HEK293 (cell line): ENCODE measurements around the gene NRIP1.

Experiments used
- BCL11B ChIP-seq: fragments of 450-650 bp; formaldehyde crosslinking; IDR thresholded peaks from 2 replicates; pipeline ENCODE4 v1.5.1; 2016; ENCODE audit warnings: low read depth, missing biosample characterization, missing genetic modification characterization
- CTCF ChIP-seq: fragments of 450-650 bp; formaldehyde crosslinking; IDR thresholded peaks from 2 replicates; pipeline ENCODE4 v1.5.1; 2016; ENCODE audit warnings: missing biosample characterization, missing genetic modification characterization
- EGR2 ChIP-seq: fragments of 450-650 bp; formaldehyde crosslinking; IDR thresholded peaks from 2 replicates; pipeline ENCODE4 v1.5.1; 2016; ENCODE audit warnings: low read depth, missing biosample characterization, missing genetic modification characterization
- KLF16 ChIP-seq: fragments of 450-650 bp; formaldehyde crosslinking; IDR thresholded peaks from 2 replicates; pipeline ENCODE4 v1.5.1; 2017; ENCODE audit warnings: missing biosample characterization, missing genetic modification characterization
- MEIS1 ChIP-seq: sonication (generic); formaldehyde crosslinking; IDR thresholded peaks from 2 replicates; pipeline ENCODE4 v1.8.1; 2022; ENCODE audit warnings: missing genetic modification reagents, mild to moderate bottlenecking, borderline replicate concordance
- SALL2 ChIP-seq: fragments of 450-650 bp; formaldehyde crosslinking; IDR thresholded peaks from 2 replicates; pipeline ENCODE4 v1.5.0; 2017; ENCODE audit warnings: missing biosample characterization, mild to moderate bottlenecking, missing genetic modification characterization, borderline replicate concordance
- SP3 ChIP-seq: fragments of 450-650 bp; formaldehyde crosslinking; IDR thresholded peaks from 2 replicates; pipeline ENCODE4 v1.5.1; 2016; ENCODE audit warnings: missing biosample characterization, missing genetic modification characterization
- ZBTB11 ChIP-seq: fragments of 450-650 bp; formaldehyde crosslinking; conservative IDR thresholded peaks from 2 replicates; pipeline ENCODE4 v1.5.1; 2016; ENCODE audit warnings: low read depth, missing biosample characterization, missing genetic modification characterization
- ZBTB8A ChIP-seq: fragments of 450-650 bp; formaldehyde crosslinking; IDR thresholded peaks from 2 replicates; pipeline ENCODE4 v1.5.1; 2016; ENCODE audit warnings: missing biosample characterization, missing genetic modification characterization
- ZFHX2 ChIP-seq: fragments of 450-650 bp; formaldehyde crosslinking; conservative IDR thresholded peaks from 2 replicates; pipeline ENCODE4 v1.5.1; 2016; ENCODE audit warnings: missing biosample characterization, missing genetic modification characterization
- ZFP37 ChIP-seq: fragments of 450-650 bp; formaldehyde crosslinking; IDR thresholded peaks from 2 replicates; pipeline ENCODE4 v1.5.1; 2016; ENCODE audit warnings: missing biosample characterization, missing genetic modification characterization
- ZNF138 ChIP-seq: fragments of 450-650 bp; formaldehyde crosslinking; IDR thresholded peaks from 2 replicates; pipeline ENCODE4 v1.5.1; 2016; ENCODE audit warnings: missing biosample characterization, missing genetic modification characterization, borderline replicate concordance
- ZNF223 ChIP-seq: fragments of 450-650 bp; formaldehyde crosslinking; IDR thresholded peaks from 2 replicates; pipeline ENCODE4 v1.5.1; 2016; ENCODE audit warnings: missing biosample characterization, missing genetic modification characterization
- ZNF335 ChIP-seq: fragments of 450-650 bp; formaldehyde crosslinking; conservative IDR thresholded peaks from 2 replicates; pipeline ENCODE4 v1.5.1; 2016; ENCODE audit warnings: missing biosample characterization, missing genetic modification characterization
- ZNF366 ChIP-seq: fragments of 450-650 bp; formaldehyde crosslinking; conservative IDR thresholded peaks from 2 replicates; pipeline ENCODE4 v1.5.1; 2016; ENCODE audit warnings: missing biosample characterization, missing genetic modification characterization
- ZNF398 ChIP-seq: fragments of 450-650 bp; formaldehyde crosslinking; IDR thresholded peaks from 2 replicates; pipeline ENCODE4 v1.5.1; 2017; ENCODE audit warnings: missing biosample characterization, missing genetic modification characterization
- ZNF561 ChIP-seq: fragments of 450-650 bp; IDR thresholded peaks from 2 replicates; pipeline ENCODE4 v1.5.1; 2018; ENCODE audit warnings: missing biosample characterization, missing genetic modification characterization, borderline replicate concordance
- ZNF747 ChIP-seq: fragments of 450-650 bp; formaldehyde crosslinking; IDR thresholded peaks from 2 replicates; pipeline ENCODE4 v1.5.1; 2016; ENCODE audit warnings: missing biosample characterization, missing genetic modification characterization
- TF ChIP-seq, protein P1 (sequence below): fragments of 450-650 bp; formaldehyde crosslinking; optimal IDR thresholded peaks from 2 replicates; pipeline ENCODE3; 2016; ENCODE audit warnings: missing biosample characterization, mild to moderate bottlenecking, missing genetic modification characterization
- TF ChIP-seq, protein P2 (sequence below): fragments of 450-650 bp; formaldehyde crosslinking; IDR thresholded peaks from 2 replicates; pipeline ENCODE4 v1.5.1; 2016; ENCODE audit warnings: missing biosample characterization, missing genetic modification characterization
- TF ChIP-seq, protein P3 (sequence below): fragments of 450-650 bp; IDR thresholded peaks from 2 replicates; pipeline ENCODE4 v1.5.1; 2018; ENCODE audit warnings: missing biosample characterization, missing genetic modification characterization

The NRIP1 gene

DNA sequence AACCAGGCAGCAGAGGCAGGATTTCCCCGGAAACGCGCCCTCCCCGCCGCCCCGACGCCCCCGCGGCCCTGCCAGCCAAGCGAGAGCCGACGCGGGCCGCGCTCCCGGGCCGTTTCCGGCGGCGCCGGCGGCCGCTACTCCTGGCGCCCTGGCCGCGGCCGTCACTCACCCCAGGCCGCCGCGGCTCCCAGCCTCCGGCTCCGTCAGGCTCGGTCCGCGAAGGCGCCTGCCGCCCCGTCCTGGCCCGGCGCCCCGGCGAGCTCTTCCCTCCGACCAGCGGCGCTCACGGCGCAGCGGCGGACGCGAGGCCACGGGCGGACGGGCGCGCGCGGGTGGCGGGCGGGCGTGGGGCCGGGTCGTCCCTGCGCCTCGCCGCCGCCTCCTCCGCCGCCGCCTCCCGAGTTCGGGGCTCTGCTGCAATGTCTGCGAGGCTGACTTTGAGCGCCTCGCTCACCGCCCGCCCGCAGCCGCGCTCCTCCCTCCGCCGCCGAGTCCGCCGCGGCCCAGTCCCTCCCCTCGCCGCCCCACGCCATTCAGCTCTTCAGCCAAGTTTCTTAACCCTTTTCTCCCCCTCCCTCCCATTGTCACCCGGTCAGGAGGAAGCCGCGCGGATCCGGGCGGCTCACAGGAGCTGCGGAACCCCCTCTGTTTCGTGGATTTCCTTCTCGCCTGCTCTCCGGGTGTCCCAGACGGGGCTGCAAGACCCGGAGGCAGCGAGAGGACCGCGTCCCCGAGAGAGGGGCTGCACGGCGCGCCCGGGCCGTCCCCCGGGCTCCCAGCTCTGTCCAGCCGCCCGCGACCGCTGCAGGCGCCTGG is at the start of gene NRIP1 (continued):
- no peak for TF ChIP-seq CTCF
- TF ChIP-seq ZNF366 = 0 out of 2 replicates have a peak, but pooled peaks have one; percentile 12
- no peak for TF ChIP-seq SALL2 (tag by site-specific recombination)
- TF ChIP-seq ZNF561 (tag by site-specific recombination) = no peak
- no peak for TF ChIP-seq KLF16 (tag by site-specific recombination)
- TF ChIP-seq MEIS1 (CRISPR knock-in tag) = no peak
- no peak for TF ChIP-seq ZNF138 (tag by site-specific recombination)
- TF ChIP-seq ZFHX2 (tag by site-specific recombination) = peak; percentile 23
- TF ChIP-seq ZNF747 (tag by site-specific recombination) = no peak
- 0 out of 2 replicates have a peak, but pooled peaks have one; percentile 29 for TF ChIP-seq ZBTB11
- no peak for TF ChIP-seq ZBTB8A (tag by site-specific recombination)
- peak; percentile 20; the same call in 1 of the 2 replicates for TF ChIP-seq EGR2 (tag by site-specific recombination)
- no peak for TF ChIP-seq BCL11B
- TF ChIP-seq, protein P1, sequence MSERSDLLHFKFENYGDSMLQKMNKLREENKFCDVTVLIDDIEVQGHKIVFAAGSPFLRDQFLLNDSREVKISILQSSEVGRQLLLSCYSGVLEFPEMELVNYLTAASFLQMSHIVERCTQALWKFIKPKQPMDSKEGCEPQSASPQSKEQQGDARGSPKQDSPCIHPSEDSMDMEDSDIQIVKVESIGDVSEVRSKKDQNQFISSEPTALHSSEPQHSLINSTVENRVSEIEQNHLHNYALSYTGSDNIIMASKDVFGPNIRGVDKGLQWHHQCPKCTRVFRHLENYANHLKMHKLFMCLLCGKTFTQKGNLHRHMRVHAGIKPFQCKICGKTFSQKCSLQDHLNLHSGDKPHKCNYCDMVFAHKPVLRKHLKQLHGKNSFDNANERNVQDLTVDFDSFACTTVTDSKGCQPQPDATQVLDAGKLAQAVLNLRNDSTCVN (tag by site-specific recombination) = peak; percentile 59
- peak; percentile 58 for TF ChIP-seq ZNF398 (tag by site-specific recombination)
- TF ChIP-seq, protein P2, sequence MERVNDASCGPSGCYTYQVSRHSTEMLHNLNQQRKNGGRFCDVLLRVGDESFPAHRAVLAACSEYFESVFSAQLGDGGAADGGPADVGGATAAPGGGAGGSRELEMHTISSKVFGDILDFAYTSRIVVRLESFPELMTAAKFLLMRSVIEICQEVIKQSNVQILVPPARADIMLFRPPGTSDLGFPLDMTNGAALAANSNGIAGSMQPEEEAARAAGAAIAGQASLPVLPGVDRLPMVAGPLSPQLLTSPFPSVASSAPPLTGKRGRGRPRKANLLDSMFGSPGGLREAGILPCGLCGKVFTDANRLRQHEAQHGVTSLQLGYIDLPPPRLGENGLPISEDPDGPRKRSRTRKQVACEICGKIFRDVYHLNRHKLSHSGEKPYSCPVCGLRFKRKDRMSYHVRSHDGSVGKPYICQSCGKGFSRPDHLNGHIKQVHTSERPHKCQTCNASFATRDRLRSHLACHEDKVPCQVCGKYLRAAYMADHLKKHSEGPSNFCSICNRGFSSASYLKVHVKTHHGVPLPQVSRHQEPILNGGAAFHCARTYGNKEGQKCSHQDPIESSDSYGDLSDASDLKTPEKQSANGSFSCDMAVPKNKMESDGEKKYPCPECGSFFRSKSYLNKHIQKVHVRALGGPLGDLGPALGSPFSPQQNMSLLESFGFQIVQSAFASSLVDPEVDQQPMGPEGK (tag by site-specific recombination) = peak; percentile 26; the same call in 1 of the 2 replicates
- TF ChIP-seq, protein P3, sequence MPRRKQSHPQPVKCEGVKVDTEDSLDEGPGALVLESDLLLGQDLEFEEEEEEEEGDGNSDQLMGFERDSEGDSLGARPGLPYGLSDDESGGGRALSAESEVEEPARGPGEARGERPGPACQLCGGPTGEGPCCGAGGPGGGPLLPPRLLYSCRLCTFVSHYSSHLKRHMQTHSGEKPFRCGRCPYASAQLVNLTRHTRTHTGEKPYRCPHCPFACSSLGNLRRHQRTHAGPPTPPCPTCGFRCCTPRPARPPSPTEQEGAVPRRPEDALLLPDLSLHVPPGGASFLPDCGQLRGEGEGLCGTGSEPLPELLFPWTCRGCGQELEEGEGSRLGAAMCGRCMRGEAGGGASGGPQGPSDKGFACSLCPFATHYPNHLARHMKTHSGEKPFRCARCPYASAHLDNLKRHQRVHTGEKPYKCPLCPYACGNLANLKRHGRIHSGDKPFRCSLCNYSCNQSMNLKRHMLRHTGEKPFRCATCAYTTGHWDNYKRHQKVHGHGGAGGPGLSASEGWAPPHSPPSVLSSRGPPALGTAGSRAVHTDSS (tag by site-specific recombination) = no peak
- peak; percentile 26; the same call in 1 of the 2 replicates for TF ChIP-seq ZFP37 (tag by site-specific recombination)
- peak; percentile 52 for TF ChIP-seq SP3
- TF ChIP-seq ZNF223 (tag by site-specific recombination) = no peak
- 0 out of 2 replicates have a peak, but pooled peaks have one; percentile 28 for TF ChIP-seq ZNF335 (tag by site-specific recombination)
